Gastrocnemius medialis (tissue), 4 donors: ENCODE data around the gene MLPH.

ENCODE experiments used
- CTCF ChIP-seq, 5 experiments: fragments of 450-650 bp in 3 of 5; fragments of 200-600 bp in 2 of 5; sonication (generic) in 2 of 5; IDR thresholded peaks in 4 of 5; conservative IDR thresholded peaks in 1 of 5; 1 replicate in 4 of 5; 2 replicates in 1 of 5; pipeline ENCODE4 v1.5.1; 2016 to 2019; ENCODE audit warnings: antibody characterized with exemption in 5 of 5, mild to moderate bottlenecking in 3 of 5, moderate library complexity in 3 of 5
- POLR2A ChIP-seq, 2 donors: fragments of 450-650 bp; IDR thresholded peaks; one replicate each; pipeline ENCODE4 v1.6.1; 2017; ENCODE audit warnings: antibody characterized with exemption in 2 of 2, mild to moderate bottlenecking in 2 of 2, moderate library complexity in 2 of 2

GRCh38 chr2:237555560-237555959 lies 68.5 kb downstream of the MLPH start:
- TF ChIP-seq CTCF (IDR thresholded peaks at IDR 0.05 in 4 of 5, conservative IDR thresholded peaks at IDR 0.05 in 1 of 5) (no peak), POLR2A (IDR thresholded peaks at IDR 0.05) (no peak)
